GM23248 (cell line): Measurements from ENCODE around the gene NME8. TPM values are rescaled to one million over a fixed set of nuclear protein-coding genes. Genes with fewer than 3 reads are reported as not detected.

Source experiments
- DNase-seq: peaks from one replicate; pipeline ENCODE4 v3.0.0-alpha.2; 2015
- H2AFZ ChIP-seq: fragments of 200-600 bp; sonication (generic); 2 replicates; pipeline ENCODE4 v1.6.1; 2016; ENCODE audit warnings: antibody characterized with exemption
- H3F3A ChIP-seq: fragments of 200-600 bp; sonication (generic); 2 replicates; pipeline ENCODE4 v1.6.1; 2016; ENCODE audit warnings: mild to moderate bottlenecking, antibody characterized with exemption, mixed run types; ENCODE audit not compliant: insufficient read depth
- H3K27ac ChIP-seq: fragments of 200-600 bp; sonication (generic); 2 replicates; pipeline ENCODE4 v1.5.1; 2016; ENCODE audit warnings: mild to moderate bottlenecking
- H3K27me3 ChIP-seq: fragments of 200-600 bp; sonication (generic); replicated peaks from 2 replicates; pipeline ENCODE4 v1.6.1; 2016; ENCODE audit warnings: mild to moderate bottlenecking; ENCODE audit not compliant: insufficient read depth
- H3K36me3 ChIP-seq: fragments of 200-600 bp; sonication (generic); 2 replicates; pipeline ENCODE4 v1.6.1; 2016; ENCODE audit warnings: low read depth, mild to moderate bottlenecking
- H3K4me1 ChIP-seq: fragments of 200-600 bp; sonication (generic); 2 replicates; pipeline ENCODE4 v1.6.1; 2016; ENCODE audit warnings: mild to moderate bottlenecking; ENCODE audit not compliant: insufficient read depth
- H3K4me2 ChIP-seq: fragments of 200-600 bp; sonication (generic); one replicate; pipeline ENCODE4 v1.6.1; 2016; ENCODE audit warnings: mild to moderate bottlenecking; ENCODE audit not compliant: unreplicated experiment
- H3K4me3 ChIP-seq: fragments of 200-600 bp; sonication (generic); 2 replicates; pipeline ENCODE4 v1.5.1; 2016; ENCODE audit warnings: mild to moderate bottlenecking
- H3K79me2 ChIP-seq: fragments of 200-600 bp; sonication (generic); 2 replicates; pipeline ENCODE4 v1.6.1; 2016; ENCODE audit warnings: mild to moderate bottlenecking; ENCODE audit not compliant: insufficient read depth
- H3K9ac ChIP-seq: fragments of 200-600 bp; sonication (generic); 2 replicates; pipeline ENCODE4 v1.6.1; 2016; ENCODE audit warnings: mild to moderate bottlenecking
- H3K9me2 ChIP-seq: fragments of 200-600 bp; sonication (generic); 2 replicates; pipeline ENCODE4 v1.6.1; 2016; ENCODE audit warnings: mixed run types, mild to moderate bottlenecking, moderate library complexity; ENCODE audit not compliant: insufficient read depth
- H3K9me3 ChIP-seq: fragments of 200-600 bp; sonication (generic); one replicate; pipeline ENCODE4 v1.6.1; 2017; ENCODE audit warnings: low read depth
- H4K20me1 ChIP-seq: fragments of 200-600 bp; sonication (generic); 2 replicates; pipeline ENCODE4 v1.6.0; 2016; ENCODE audit not compliant: insufficient read depth
- EZH2 ChIP-seq: fragments of 200-600 bp; sonication (generic); IDR thresholded peaks from 2 replicates; pipeline ENCODE4 v1.6.1; 2018; ENCODE audit warnings: antibody characterized with exemption, mild to moderate bottlenecking; ENCODE audit not compliant: insufficient read depth, poor library complexity, severe bottlenecking
- EZH2phosphoT487 ChIP-seq: fragments of 200-600 bp; sonication (generic); IDR thresholded peaks from 2 replicates; pipeline ENCODE4 v1.6.1; 2018; ENCODE audit warnings: antibody characterized with exemption, moderate library complexity, mild to moderate bottlenecking, low read depth; ENCODE audit not compliant: insufficient read depth
- WGBS, 2 experiments: methylation state at CpG; one replicate each; pipeline ENCODE4 v1.1.6; 2015 to 2017; ENCODE audit warnings: low lambda C conversion rate in 2 of 2, low coverage in 1 of 2; ENCODE audit errors: missing lambda C conversion rate in 2 of 2; 5-methylcytosine and 5-hydroxymethylcytosine counted together
- in situ Hi-C: fragments of 300-500 bp; cut with MboI; formaldehyde crosslinking; loops from 2 replicates; pipeline ENCODE4 v1.15.0; 2020
- polyA plus RNA-seq: library from polyadenylated mRNA; unstranded; fragments of >200 nt; fragmentation: Nextera tagmentation; extraction: Ambion mirVana; gene quantifications from 2 replicates; pipeline ENCODE4 v1.2.1, GENCODE V29; 2016
- total RNA-seq: library from RNA; depleted of rRNA; stranded (reverse); fragments of >200 nt; shearing (Covaris generic); gene quantifications from 2 replicates; pipeline ENCODE4 v1.2.3, GENCODE V29; 2014

NME8 gene
- total and polyA plus RNA-seq, 2 experiments from 2014 or later = not detected

- in situ Hi-C loops = loop anchor here (25.0 kb wide), 1 partner anchor 435 kb away; no protein-coding TSS in a partner anchor
- DNase-seq = peak; percentile 55
- Histone ChIP-seq H4K20me1 (no peaks in the 10 kb centered on the region), H3K9ac (no peak overlapping the region), H3K79me2 (no peaks in the 10 kb centered on the region), H3K9me3 (no peaks in the 10 kb centered on the region), H3K4me3 (no peak overlapping the region), H2AFZ (no peak overlapping the region), H3K27me3 (no peaks in the 10 kb centered on the region), H3K4me1 (peaks cover 9% of the 10 kb centered on the region; the same call in 1 of the 2 replicates), H3F3A (no peaks in the 10 kb centered on the region), H3K9me2 (no peaks in the 10 kb centered on the region), H3K27ac (no peak overlapping the region), H3K36me3 (no peaks in the 10 kb centered on the region), H3K4me2 (peak overlapping the region; percentile 9)
- WGBS, 2 experiments = 30 to 43% methylated on average over 2 of the region's 2 CpGs
- TF ChIP-seq EZH2phosphoT487 (no peak), EZH2 (no peak)
Observed at GRCh38 chr7:37901890-37902524, 53.6 kb downstream of the NME8 start.

- Histone ChIP-seq H4K20me1 (no peaks in the 10 kb centered on the region), H3K9me3 (no peaks in the 10 kb centered on the region), H3K27me3 (no peaks in the 10 kb centered on the region; the same call in 1 of the 2 replicates), H3K36me3 (no peaks in the 10 kb centered on the region), H3F3A (no peaks in the 10 kb centered on the region; the same call in 1 of the 2 replicates), H3K27ac (peak overlapping the region; percentile 37), H3K9me2 (no peaks in the 10 kb centered on the region), H3K79me2 (no peaks in the 10 kb centered on the region), H2AFZ (no peak overlapping the region), H3K9ac (no peak overlapping the region), H3K4me1 (no peaks in the 10 kb centered on the region), H3K4me3 (no peak overlapping the region), H3K4me2 (no peak overlapping the region)
- peak; percentile 56 for DNase-seq
- 54 to 56% methylated on average over 1 of the region's 1 CpG for WGBS, 2 experiments
- in situ Hi-C loops = loop anchor here (25.0 kb wide), 1 partner anchor 429 kb away; no protein-coding TSS in a partner anchor
- TF ChIP-seq EZH2 = no peak
- TF ChIP-seq EZH2phosphoT487 = no peak
Observed at GRCh38 chr7:37908221-37908788, 59.9 kb downstream of the NME8 start.

- Histone ChIP-seq H3K27me3 (peaks cover 25% of the 10 kb centered on the region), H3K4me3 (no peak overlapping the region), H3K4me1 (no peaks in the 10 kb centered on the region), H4K20me1 (no peaks in the 10 kb centered on the region), H3K36me3 (no peaks in the 10 kb centered on the region), H3K9me2 (no peaks in the 10 kb centered on the region), H3K9me3 (no peaks in the 10 kb centered on the region), H2AFZ (no peak overlapping the region; the same call in 1 of the 2 replicates), H3K79me2 (no peaks in the 10 kb centered on the region), H3F3A (no peaks in the 10 kb centered on the region; the same call in 1 of the 2 replicates), H3K4me2 (no peak overlapping the region), H3K27ac (no peak overlapping the region), H3K9ac (no peak overlapping the region)
- DNase-seq = no peak
- in situ Hi-C loops = loop anchor here (25.0 kb wide), 1 partner anchor 425 kb away; no protein-coding TSS in a partner anchor
- 14 to 17% methylated on average over 2 of the region's 2 CpGs for WGBS, 2 experiments
- TF ChIP-seq EZH2phosphoT487 (no peak), EZH2 (no peak)
Observed at GRCh38 chr7:37912756-37913155, 64.4 kb downstream of the NME8 start.

GRCh38 chr7:37915438-37915837 is 67.0 kb downstream of the NME8 start:
- Histone ChIP-seq H3K4me2 (no peak overlapping the region), H3K79me2 (no peaks in the 10 kb centered on the region), H3K4me3 (no peak overlapping the region), H3K36me3 (no peaks in the 10 kb centered on the region), H3K27ac (no peak overlapping the region), H3K9ac (no peak overlapping the region), H3K27me3 (peaks cover 32% of the 10 kb centered on the region), H3K9me2 (no peaks in the 10 kb centered on the region), H4K20me1 (no peaks in the 10 kb centered on the region), H3K9me3 (no peaks in the 10 kb centered on the region), H2AFZ (no peak overlapping the region), H3F3A (no peaks in the 10 kb centered on the region), H3K4me1 (no peaks in the 10 kb centered on the region)
- 20 to 28% methylated on average over 5 of the region's 5 CpGs for WGBS, 2 experiments
- DNase-seq = no peak
- in situ Hi-C loops = loop anchor here (25.0 kb wide), 1 partner anchor 422 kb away; no protein-coding TSS in a partner anchor
- no peak for TF ChIP-seq EZH2phosphoT487
- TF ChIP-seq EZH2 = peak; percentile 28
